ENCODE measurements around the gene TMEM82.

DNA sequence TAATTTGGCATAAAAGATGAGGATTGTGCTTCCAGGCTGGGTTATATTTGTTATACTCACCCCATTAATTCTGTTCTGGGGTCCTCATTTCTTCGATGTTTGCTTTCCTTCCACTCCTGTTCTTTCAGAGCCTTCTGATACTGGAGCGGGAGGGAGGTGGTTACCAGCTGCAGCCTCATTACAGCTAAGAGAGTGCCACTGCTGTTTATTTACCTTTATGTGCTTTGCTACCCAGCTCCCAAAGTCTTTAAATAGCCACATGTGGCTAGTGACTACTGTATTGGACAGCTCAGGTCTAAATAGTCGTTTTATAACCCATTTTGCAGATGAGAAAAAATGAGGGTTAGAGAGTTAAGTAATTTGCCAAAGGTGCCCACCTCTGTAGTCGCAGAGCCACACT, 33.1 kb upstream of the TMEM82 start:
- TF ChIP-seq YY1 (tag by site-specific recombination; IDR thresholded peaks at IDR 0.05) (no peak), ZNF140 (tag by site-specific recombination; IDR thresholded peaks at IDR 0.05) (no peak), REPIN1 (tag by site-specific recombination; IDR thresholded peaks at IDR 0.05; ENCODE audit: low read depth) (no peak), ZNF274 (IDR thresholded peaks at IDR 0.05; ENCODE audit: low read length) (no peak), ZNF274 (tag by site-specific recombination; IDR thresholded peaks at IDR 0.05; ENCODE audit: borderline replicate concordance) (no peak)
- TF ChIP-seq, protein P1, sequence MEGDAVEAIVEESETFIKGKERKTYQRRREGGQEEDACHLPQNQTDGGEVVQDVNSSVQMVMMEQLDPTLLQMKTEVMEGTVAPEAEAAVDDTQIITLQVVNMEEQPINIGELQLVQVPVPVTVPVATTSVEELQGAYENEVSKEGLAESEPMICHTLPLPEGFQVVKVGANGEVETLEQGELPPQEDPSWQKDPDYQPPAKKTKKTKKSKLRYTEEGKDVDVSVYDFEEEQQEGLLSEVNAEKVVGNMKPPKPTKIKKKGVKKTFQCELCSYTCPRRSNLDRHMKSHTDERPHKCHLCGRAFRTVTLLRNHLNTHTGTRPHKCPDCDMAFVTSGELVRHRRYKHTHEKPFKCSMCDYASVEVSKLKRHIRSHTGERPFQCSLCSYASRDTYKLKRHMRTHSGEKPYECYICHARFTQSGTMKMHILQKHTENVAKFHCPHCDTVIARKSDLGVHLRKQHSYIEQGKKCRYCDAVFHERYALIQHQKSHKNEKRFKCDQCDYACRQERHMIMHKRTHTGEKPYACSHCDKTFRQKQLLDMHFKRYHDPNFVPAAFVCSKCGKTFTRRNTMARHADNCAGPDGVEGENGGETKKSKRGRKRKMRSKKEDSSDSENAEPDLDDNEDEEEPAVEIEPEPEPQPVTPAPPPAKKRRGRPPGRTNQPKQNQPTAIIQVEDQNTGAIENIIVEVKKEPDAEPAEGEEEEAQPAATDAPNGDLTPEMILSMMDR (tag by site-specific recombination; IDR thresholded peaks at IDR 0.05) = no peak
- TF ChIP-seq, protein P2, sequence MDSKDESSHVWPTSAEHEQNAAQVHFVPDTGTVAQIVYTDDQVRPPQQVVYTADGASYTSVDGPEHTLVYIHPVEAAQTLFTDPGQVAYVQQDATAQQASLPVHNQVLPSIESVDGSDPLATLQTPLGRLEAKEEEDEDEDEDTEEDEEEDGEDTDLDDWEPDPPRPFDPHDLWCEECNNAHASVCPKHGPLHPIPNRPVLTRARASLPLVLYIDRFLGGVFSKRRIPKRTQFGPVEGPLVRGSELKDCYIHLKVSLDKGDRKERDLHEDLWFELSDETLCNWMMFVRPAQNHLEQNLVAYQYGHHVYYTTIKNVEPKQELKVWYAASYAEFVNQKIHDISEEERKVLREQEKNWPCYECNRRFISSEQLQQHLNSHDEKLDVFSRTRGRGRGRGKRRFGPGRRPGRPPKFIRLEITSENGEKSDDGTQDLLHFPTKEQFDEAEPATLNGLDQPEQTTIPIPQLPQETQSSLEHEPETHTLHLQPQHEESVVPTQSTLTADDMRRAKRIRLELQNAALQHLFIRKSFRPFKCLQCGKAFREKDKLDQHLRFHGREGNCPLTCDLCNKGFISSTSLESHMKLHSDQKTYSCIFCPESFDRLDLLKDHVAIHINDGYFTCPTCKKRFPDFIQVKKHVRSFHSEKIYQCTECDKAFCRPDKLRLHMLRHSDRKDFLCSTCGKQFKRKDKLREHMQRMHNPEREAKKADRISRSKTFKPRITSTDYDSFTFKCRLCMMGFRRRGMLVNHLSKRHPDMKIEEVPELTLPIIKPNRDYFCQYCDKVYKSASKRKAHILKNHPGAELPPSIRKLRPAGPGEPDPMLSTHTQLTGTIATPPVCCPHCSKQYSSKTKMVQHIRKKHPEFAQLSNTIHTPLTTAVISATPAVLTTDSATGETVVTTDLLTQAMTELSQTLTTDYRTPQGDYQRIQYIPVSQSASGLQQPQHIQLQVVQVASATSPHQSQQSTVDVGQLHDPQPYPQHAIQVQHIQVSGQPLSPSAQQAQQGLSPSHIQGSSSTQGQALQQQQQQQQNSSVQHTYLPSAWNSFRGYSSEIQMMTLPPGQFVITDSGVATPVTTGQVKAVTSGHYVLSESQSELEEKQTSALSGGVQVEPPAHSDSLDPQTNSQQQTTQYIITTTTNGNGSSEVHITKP (tag by site-specific recombination; IDR thresholded peaks at IDR 0.05) = no peak
